HUDEP-2 (cell line): ENCODE measurements around the gene GRK6.

ENCODE experiments used
- DNase-seq, 76 experiments: peaks; one replicate each; lab custom pipeline; 2025; ENCODE audit not compliant: unreplicated experiment in 76 of 76; lab: John Stamatoyannopoulos, UW

GRK6 gene

GRCh38 chr5:177426566-177427210 is at the start of gene GRK6:
TSS of gene GRK6 (plus strand) at chr5:177426676. CDS start at chr5:177426846, 170 bp downstream.
- peak in 23 of 76 experiments; percentile 14 to 46 (median 26) for DNase-seq

GRCh38 chr5:177377851-177378776 is 48.4 kb upstream of the GRK6 start:
- DNase-seq, result no peak

GRCh38 chr5:177378884-177379883 is 47.3 kb upstream of the GRK6 start:
- DNase-seq, result peak in 27 of 76 experiments; percentile 8 to 47 (median 18)

GRCh38 chr5:177380805-177381126 is 45.7 kb upstream of the GRK6 start:
- no peak for DNase-seq

GRCh38 chr5:177382423-177383029 is 44.0 kb upstream of the GRK6 start:
- DNase-seq, result peak in 55 of 76 experiments; percentile 4 to 68 (median 40)

- DNase-seq, result no peak
Measured at GRCh38 chr5:177383181-177383580, 43.3 kb upstream of the GRK6 start.

GRCh38 chr5:177384134-177384533 is 42.3 kb upstream of the GRK6 start, which contains the start of gene SLC34A1:
TSS of gene SLC34A1 (plus strand) at chr5:177384434. CDS start at chr5:177385742, 1,308 bp downstream.
- no peak for DNase-seq

- DNase-seq, result no peak
Measured at GRCh38 chr5:177385720-177386119, 40.8 kb upstream of the GRK6 start.

GRCh38 chr5:177386542-177386941 is 39.9 kb upstream of the GRK6 start:
- no peak for DNase-seq

- DNase-seq, result no peak
Measured at GRCh38 chr5:177387405-177387804, 39.1 kb upstream of the GRK6 start.

- no peak for DNase-seq
Measured at GRCh38 chr5:177388521-177389052, 37.9 kb upstream of the GRK6 start.

- DNase-seq, result no peak
Measured at GRCh38 chr5:177389241-177390169, 37.0 kb upstream of the GRK6 start.

- peak in 70 of 76 experiments; percentile 10 to 83 (median 61) for DNase-seq
Measured at GRCh38 chr5:177390363-177391300, 35.8 kb upstream of the GRK6 start.

GRCh38 chr5:177392765-177393164 is 33.7 kb upstream of the GRK6 start:
- DNase-seq, result no peak

GRCh38 chr5:177393206-177393765 is 33.2 kb upstream of the GRK6 start:
- no peak for DNase-seq

GRCh38 chr5:177393990-177394389 is 32.5 kb upstream of the GRK6 start:
- DNase-seq, result no peak

- no peak for DNase-seq
Measured at GRCh38 chr5:177396078-177396477, 30.4 kb upstream of the GRK6 start.
